IPS-15b (cell line): ENCODE measurements around the gene MORN4.

Experiments
- H3K27me3 ChIP-seq: one replicate; pipeline ENCODE4 v1.6.1; 2013; ENCODE audit warnings: low read length; ENCODE audit not compliant: control insufficient read depth, insufficient read depth
- H3K36me3 ChIP-seq: one replicate; pipeline ENCODE4 v1.6.1; 2013; ENCODE audit warnings: low read length; ENCODE audit not compliant: control insufficient read depth, insufficient read depth
- H3K4me1 ChIP-seq: one replicate; pipeline ENCODE4 v1.6.1; 2013; ENCODE audit warnings: mild to moderate bottlenecking, low read length; ENCODE audit not compliant: control insufficient read depth, insufficient read depth
- H3K4me3 ChIP-seq: one replicate; pipeline ENCODE4 v1.5.1; 2013; ENCODE audit warnings: low read depth, low read length
- H3K9ac ChIP-seq: one replicate; pipeline ENCODE4 v1.6.1; 2013; ENCODE audit warnings: low read depth, mild to moderate bottlenecking, low read length
- H3K9me3 ChIP-seq: one replicate; pipeline ENCODE4 v1.6.1; 2013; ENCODE audit warnings: mild to moderate bottlenecking, low read length; ENCODE audit not compliant: control insufficient read depth, insufficient read depth

MORN4 gene

DNA sequence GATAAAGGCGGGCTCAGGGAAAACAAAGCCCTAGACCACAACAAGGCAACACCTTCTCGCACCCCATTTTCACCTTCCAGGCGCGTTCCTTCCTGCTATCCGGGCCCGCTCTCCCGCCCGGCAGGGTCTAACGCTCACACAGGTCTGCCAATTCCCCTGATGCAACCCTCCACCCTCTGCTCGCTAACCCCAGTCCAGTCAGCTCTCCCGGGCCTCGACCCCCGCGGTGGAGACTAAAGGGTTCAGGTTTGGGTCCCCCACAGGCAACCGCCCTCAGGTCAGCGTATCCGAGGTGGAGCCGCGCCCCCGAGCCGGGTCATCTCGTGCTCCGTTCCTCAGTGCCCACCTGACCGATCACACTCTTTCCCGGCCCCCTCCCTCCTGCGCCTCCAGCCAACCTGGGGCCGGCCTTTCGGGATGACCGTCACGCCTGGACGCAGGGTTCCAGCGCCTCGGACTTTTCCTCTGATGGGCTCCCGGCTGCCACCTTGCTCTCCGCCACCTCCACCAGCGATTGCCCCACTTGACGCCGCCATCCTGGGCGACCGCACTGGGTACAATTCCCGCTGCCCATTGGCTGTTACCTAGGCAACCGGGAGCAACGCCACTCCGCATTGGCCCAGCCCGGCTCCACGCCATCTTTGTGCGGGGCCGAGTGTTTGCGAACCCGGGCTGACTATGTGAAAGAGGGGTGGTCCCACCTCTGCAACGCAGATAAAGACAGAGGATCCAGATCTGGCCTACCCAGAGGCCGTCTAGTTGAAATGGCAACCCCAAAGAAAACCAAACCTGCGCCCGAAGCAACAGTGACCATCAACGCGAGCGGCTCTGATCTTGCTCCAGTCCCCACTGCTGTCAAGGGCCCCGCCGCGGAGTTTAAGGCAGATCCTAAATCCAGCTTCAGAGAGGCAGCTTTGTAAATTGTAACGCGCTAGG, at the start of gene MORN4:
Gene MORN4, minus strand, starts transcription at position 552 of the 936 bp plus-strand sequence. CDS start 13,847 bp downstream, outside the sequence.
- H3K36me3 ChIP-seq: no peaks in the 10 kb centered on the region
- no peaks in the 10 kb centered on the region for H3K27me3 ChIP-seq
- peak within 1 kb of the TSS; percentile 54 for H3K9ac ChIP-seq

DNA sequence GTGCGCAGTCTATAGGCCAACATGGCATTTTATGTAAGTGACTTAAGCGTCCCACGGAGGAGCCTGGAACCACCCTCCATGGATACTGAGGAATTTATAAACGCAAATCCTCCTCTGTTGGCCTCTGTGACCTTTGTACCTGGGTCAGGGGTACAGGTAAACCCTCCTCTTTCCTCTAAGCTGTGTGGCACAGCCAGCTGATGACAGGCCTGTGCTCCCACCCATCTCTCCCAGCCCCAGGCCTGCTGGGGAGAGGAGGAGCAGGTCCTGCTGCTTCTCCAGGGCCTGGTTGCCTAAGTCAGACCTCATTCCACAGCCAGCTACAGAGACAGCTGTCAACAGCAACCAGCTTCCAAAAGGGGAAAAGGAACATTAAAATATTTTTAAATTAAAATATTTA, 48.7 kb upstream of the MORN4 start:
- H3K4me1 ChIP-seq: peaks cover 6% of the 10 kb centered on the region
- no peaks in the 10 kb centered on the region for H3K27me3 ChIP-seq
- no peaks in the 10 kb centered on the region for H3K9me3 ChIP-seq
- no peak overlapping the region for H3K9ac ChIP-seq
- no peak overlapping the region for H3K4me3 ChIP-seq
- peaks cover 2% of the 10 kb centered on the region for H3K36me3 ChIP-seq

More for the DNA sequence above, at the start of gene MORN4:
- Histone ChIP-seq H3K9me3 (no peaks in the 10 kb centered on the region), H3K4me3 (peak within 1 kb of the TSS; percentile 90), H3K4me1 (no peaks in the 10 kb centered on the region)

DNA sequence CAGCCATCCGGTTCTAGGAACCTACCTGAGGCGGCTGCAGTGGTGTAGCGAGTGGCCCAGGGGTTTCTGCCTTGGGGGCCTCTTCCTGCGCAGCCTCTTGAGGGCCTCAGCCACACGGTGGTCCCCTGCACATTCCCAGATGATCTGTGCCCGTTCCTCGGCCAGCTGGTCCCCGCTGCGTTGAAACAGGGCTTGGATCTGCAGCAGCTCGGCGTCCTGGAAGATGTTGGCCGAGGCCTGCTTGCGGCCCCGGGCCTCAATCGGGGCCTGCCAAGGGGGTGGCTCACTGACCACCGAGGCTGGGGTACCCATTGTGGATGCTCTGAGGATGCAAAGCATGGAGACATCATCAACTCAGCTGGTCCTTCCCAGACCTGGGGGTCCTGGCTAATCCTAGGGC, 46.3 kb upstream of the MORN4 start:
- peaks cover 6% of the 10 kb centered on the region for H3K4me1 ChIP-seq
- H3K4me3 ChIP-seq: no peak overlapping the region
- no peaks in the 10 kb centered on the region for H3K27me3 ChIP-seq
- H3K9me3 ChIP-seq: no peaks in the 10 kb centered on the region
- peaks cover 12% of the 10 kb centered on the region for H3K36me3 ChIP-seq
- no peak overlapping the region for H3K9ac ChIP-seq

DNA sequence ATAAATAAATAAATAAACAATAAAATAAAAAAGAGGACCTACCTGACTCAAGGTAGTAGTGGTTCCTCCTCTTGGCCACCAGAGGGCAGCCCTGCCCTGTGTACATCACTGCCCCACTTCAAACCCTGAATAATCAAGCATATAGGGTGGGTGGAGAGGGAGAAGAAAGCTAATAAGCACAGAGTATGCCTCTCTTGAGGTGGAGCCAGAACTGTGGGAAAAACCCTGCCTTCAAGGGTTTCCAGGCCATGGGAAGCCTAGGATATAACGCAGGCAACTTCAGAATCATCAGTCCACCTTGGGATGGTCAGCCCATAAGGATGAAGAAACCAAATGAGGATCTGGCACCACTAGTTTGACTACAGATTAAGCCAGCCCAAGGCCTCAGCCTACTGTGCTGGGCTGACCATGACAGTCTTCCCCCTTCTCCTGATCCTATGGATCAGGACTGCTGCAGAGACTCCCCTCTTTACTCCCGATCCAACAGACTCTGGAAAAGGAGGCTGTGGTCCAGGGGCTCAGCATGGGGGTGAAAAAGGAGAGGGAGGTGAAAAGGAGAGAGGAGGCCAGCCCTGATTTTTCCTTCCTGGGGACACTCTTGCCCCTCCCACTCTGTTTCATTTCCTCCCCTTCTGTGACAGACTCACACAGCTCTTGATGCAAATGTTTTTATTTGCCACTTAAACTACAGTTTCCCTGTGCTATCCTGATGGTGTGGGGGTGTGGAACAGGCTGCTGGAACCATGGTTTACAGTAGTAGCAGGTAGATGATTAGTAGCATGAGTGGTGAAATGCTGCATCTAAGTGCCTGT, 43.7 kb upstream of the MORN4 start:
- Histone ChIP-seq H3K36me3 (peaks cover 24% of the 10 kb centered on the region), H3K4me1 (no peaks in the 10 kb centered on the region), H3K4me3 (no peak overlapping the region), H3K9me3 (no peaks in the 10 kb centered on the region), H3K27me3 (no peaks in the 10 kb centered on the region), H3K9ac (no peak overlapping the region)

DNA sequence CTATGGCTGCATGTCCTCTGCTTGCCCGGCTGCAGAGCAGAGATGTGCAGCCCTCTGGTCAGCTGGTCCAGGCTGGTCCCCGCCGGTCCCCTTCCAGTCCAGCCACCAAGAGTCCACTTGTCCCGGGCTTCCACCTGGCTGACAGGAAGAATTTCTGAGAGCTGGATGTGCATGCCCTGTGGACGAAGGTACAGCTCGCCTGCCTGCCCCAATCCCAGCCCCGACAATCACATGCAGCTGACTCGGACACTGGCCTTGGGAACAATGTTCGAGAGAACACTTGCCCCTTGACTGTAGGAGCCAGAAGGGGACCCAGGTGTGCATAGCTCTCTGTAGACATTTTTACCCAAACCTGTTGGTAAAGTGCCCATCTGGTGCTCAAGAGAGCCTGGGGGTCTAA, 41.9 kb upstream of the MORN4 start:
- Histone ChIP-seq H3K36me3 (peaks cover 24% of the 10 kb centered on the region), H3K9me3 (no peaks in the 10 kb centered on the region)

DNA sequence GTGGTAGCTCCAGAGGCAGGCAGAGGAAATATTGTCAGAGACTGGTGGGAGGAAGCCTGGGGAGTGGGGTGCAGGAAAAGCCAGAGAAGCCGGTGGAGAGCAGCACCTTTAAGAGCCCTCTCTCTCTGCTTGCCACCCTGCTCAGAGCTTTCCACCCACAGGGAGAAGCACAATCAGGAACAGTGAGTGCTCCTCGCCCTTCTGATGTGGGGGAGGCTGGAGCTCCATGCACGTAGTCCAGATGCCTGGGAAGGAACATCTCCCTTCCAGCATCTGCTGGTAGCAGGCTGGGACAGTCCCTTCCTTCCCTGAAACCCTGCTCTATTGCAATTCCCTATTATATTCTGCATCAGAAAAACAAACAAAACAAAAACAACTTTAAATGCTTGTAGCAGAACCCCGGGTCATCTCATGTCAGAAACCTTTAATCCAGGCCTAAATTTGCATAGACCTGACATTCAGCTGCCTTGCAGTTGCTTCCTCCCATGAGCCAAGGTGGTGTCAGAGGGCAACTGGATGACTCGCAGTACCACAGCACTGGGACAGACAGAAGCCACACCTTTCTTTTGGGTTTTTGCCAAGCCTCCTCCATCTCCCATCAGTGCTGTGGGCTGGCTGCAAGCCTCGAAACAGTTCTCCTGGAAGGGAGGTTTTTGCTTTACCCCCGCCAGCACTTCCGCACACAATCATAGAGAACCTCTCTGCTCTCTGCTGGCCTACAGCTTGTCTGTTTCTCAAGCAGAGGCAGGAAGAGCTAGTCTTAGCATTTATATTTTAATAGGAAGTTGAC, 40.6 kb upstream of the MORN4 start:
- Histone ChIP-seq H3K36me3 (peaks cover 24% of the 10 kb centered on the region), H3K27me3 (no peaks in the 10 kb centered on the region)

More for the DNA sequence above, 41.9 kb upstream of the MORN4 start:
- Histone ChIP-seq H3K4me1 (no peaks in the 10 kb centered on the region), H3K4me3 (no peak overlapping the region), H3K9ac (no peak overlapping the region), H3K27me3 (no peaks in the 10 kb centered on the region)

DNA sequence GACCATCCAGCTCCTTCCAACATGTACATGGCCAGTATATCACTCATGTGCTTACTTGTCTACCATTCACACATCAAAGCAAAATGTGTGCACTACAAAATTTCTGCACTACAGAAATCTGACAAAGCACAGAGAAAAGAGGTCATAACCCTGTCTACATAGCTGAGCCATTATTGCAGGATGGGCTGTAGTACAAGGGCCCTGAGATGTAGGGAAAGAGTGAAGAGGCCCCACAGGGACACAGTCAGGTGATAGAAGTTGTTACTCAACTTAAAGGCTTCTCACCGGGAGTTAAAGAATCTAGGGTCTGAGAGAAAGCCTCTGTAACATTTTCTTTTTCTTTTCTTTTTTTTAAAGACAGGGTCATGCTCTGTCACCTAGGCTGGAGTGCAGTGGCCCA, 36.3 kb upstream of the MORN4 start:
- peaks cover 17% of the 10 kb centered on the region for H3K36me3 ChIP-seq
- no peak overlapping the region for H3K9ac ChIP-seq
- no peak overlapping the region for H3K4me3 ChIP-seq
- no peaks in the 10 kb centered on the region for H3K9me3 ChIP-seq
- H3K4me1 ChIP-seq: no peaks in the 10 kb centered on the region
- H3K27me3 ChIP-seq: no peaks in the 10 kb centered on the region

More for the DNA sequence above, 40.6 kb upstream of the MORN4 start:
- Histone ChIP-seq H3K4me3 (no peak overlapping the region), H3K9me3 (no peaks in the 10 kb centered on the region), H3K9ac (no peak overlapping the region), H3K4me1 (no peaks in the 10 kb centered on the region)

DNA sequence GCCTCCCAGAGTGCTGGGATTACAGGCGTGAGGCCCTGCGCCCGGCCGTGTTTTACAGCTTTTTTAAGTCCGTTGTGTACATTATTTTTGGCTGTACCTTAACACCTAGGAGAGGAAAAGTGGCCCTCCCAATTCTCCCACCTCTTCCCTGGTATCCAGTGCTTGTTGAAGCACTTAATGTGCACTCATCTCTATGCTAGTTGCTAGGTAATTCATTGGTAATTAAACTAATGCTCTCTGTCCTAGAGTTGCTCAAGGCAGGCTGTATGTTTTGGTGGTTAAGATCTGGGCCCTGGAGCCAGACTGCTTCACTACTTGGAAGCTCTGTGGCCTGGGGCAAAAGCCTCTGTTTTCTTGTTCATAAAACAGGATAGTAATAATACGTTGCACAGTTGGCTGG, 34.2 kb upstream of the MORN4 start:
- no peak overlapping the region for H3K9ac ChIP-seq
- H3K27me3 ChIP-seq: no peaks in the 10 kb centered on the region
- no peak overlapping the region for H3K4me3 ChIP-seq
- no peaks in the 10 kb centered on the region for H3K9me3 ChIP-seq
- H3K4me1 ChIP-seq: no peaks in the 10 kb centered on the region
- H3K36me3 ChIP-seq: peaks cover 5% of the 10 kb centered on the region

DNA sequence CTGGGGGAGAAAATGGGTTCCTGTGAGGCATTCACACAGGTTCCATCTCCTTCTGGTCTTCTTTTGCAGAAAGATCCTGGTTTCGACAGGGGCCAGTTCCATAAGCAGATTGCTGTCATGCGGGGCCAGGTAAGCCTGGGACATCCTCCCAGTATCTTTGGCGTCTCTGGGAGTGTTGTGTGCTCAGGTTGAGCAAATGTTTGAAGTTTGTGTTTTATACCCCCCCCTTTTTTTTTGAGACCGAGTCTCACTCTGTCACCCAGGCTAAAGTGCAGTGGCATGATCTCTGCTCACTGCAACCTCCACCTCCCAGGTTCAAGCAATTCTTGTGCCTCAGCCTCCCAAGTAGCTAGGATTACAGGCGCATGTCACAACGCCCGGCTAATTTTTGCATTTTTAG, 33.7 kb upstream of the MORN4 start:
- H3K9ac ChIP-seq: no peak overlapping the region
- H3K4me3 ChIP-seq: no peak overlapping the region
- peaks cover 5% of the 10 kb centered on the region for H3K36me3 ChIP-seq
- no peaks in the 10 kb centered on the region for H3K4me1 ChIP-seq
- no peaks in the 10 kb centered on the region for H3K9me3 ChIP-seq
- H3K27me3 ChIP-seq: no peaks in the 10 kb centered on the region

DNA sequence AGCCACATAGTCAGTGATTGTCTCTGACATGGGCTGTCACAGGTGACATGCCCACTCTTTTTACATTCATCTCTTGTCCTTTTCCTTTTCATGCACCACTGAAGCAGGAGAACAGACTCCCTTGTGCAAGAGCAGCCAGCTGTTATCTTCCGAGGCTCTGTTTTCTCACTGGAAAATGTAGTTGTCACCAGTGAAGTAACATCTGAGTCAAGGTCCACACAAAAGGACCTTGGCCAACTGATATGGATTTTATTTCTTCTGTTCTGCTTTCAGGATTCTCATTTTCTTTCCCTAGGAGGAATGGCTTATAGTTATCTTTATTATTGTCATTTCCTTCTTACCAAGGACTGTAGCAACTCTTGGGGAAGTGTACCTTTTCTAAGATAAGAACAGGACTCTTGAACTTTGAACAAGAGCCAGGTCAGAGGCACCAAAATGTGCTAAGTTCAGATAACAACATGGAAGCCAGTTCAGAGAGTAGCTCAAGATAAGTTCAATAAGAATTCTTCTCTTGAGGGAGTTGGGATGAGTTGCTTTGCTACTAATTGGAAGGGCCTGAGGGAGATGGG, 31.1 kb upstream of the MORN4 start:
- Histone ChIP-seq H3K9ac (no peak overlapping the region), H3K4me1 (no peaks in the 10 kb centered on the region), H3K27me3 (no peaks in the 10 kb centered on the region), H3K9me3 (no peaks in the 10 kb centered on the region), H3K36me3 (peaks cover 6% of the 10 kb centered on the region), H3K4me3 (no peak overlapping the region)

DNA sequence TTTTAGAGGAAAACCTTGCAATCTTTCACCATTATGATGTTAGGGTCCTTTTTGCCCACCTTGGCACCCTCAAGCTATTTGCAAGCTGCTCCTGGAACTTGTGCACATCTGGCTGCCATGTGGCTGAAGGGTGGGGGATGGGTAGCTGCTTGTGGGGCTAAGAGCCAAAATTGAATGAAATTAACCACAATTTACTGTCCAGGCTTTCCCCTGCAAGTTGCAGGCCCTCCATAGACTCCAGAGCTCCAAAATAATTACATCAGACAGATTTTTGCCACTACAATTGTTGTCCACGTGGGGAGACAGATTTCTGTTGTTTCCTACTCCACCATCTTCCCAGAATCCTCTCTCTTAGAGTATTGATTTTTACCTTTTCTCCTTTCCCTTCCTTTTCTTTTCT, 26.3 kb upstream of the MORN4 start:
- Histone ChIP-seq H3K4me1 (no peaks in the 10 kb centered on the region), H3K4me3 (no peak overlapping the region), H3K9ac (no peak overlapping the region), H3K36me3 (peaks cover 18% of the 10 kb centered on the region), H3K27me3 (no peaks in the 10 kb centered on the region), H3K9me3 (no peaks in the 10 kb centered on the region)
